Measurements from ENCODE around the gene TTYH1. TPM values are rescaled to one million over a fixed set of nuclear protein-coding genes. Genes with fewer than 3 reads are reported as not detected.

The TTYH1 gene
- total RNA-seq, 2 donors from 2014 or later = not detected

GRCh38 chr19:54448774-54449700 lies 33.8 kb downstream of the TTYH1 start, which contains the start of gene LENG8:
Gene LENG8 (plus strand): TSS chr19:54449199. CDS start chr19:54451345, 2,146 bp downstream.
- Histone ChIP-seq H3K4me3 (peak within 1 kb of the TSS; percentile 91), H3K27me3 (replicated peaks; ENCODE audit: insufficient read depth) (no peaks in the 10 kb centered on the region), H3K27ac (peak within 1 kb of the TSS; percentile 96 to 100), H3K4me1 (ENCODE audit: control insufficient read depth in 1 of 2, low read depth in 2 of 2) (peaks cover 27 to 34% of the 10 kb centered on the region in 2 donors), H3K9me3 (no peaks in the 10 kb centered on the region), H3K36me3 (peaks cover 30% of the 10 kb centered on the region)
- TF ChIP-seq CTCF (IDR thresholded peaks at IDR 0.05) = no peak
- ATAC-seq (ENCODE audit: insufficient number of reproducible peaks, low FRiP score, low read depth) = peak; percentile 97
- DNase-seq (ENCODE audit: low spot score) = peak; percentile 91

- Histone ChIP-seq H3K4me3 (peak overlapping the region; percentile 91), H3K27me3 (replicated peaks; ENCODE audit: insufficient read depth) (no peaks in the 10 kb centered on the region), H3K9me3 (no peaks in the 10 kb centered on the region), H3K4me1 (ENCODE audit: control insufficient read depth in 1 of 2, low read depth in 2 of 2) (peaks cover 27 to 34% of the 10 kb centered on the region in 2 donors), H3K36me3 (peaks cover 37% of the 10 kb centered on the region), H3K27ac (peak overlapping the region; percentile 96 to 100)
- ATAC-seq (ENCODE audit: insufficient number of reproducible peaks, low FRiP score, low read depth) (no peak), DNase-seq (ENCODE audit: low spot score) (no peak)
- no peak for TF ChIP-seq CTCF (IDR thresholded peaks at IDR 0.05)
Observed at GRCh38 chr19:54449701-54450069, 34.4 kb downstream of the TTYH1 start.

- H3K36me3 ChIP-seq = peaks cover 54% of the 10 kb centered on the region
- H3K4me1 ChIP-seq (ENCODE audit: control insufficient read depth in 1 of 2, low read depth in 2 of 2) = peaks cover 27 to 34% of the 10 kb centered on the region in 2 donors
- H3K9me3 ChIP-seq = no peaks in the 10 kb centered on the region
- H3K4me3 ChIP-seq = peak overlapping the region; percentile 91
- ATAC-seq (ENCODE audit: insufficient number of reproducible peaks, low FRiP score, low read depth) (no peak), DNase-seq (ENCODE audit: low spot score) (no peak)
- H3K27ac ChIP-seq = peak overlapping the region in 1 of 2 donors; percentile 15
- no peak for TF ChIP-seq CTCF (IDR thresholded peaks at IDR 0.05)
- H3K27me3 ChIP-seq (replicated peaks; ENCODE audit: insufficient read depth) = no peaks in the 10 kb centered on the region
Observed at GRCh38 chr19:54451331-54451871, 36.1 kb downstream of the TTYH1 start.

- no peak for TF ChIP-seq CTCF (IDR thresholded peaks at IDR 0.05)
- Histone ChIP-seq H3K36me3 (peaks cover 60% of the 10 kb centered on the region), H3K9me3 (no peaks in the 10 kb centered on the region), H3K27me3 (replicated peaks; ENCODE audit: insufficient read depth) (no peaks in the 10 kb centered on the region), H3K4me1 (ENCODE audit: control insufficient read depth in 1 of 2, low read depth in 2 of 2) (peaks cover 27 to 32% of the 10 kb centered on the region in 2 donors), H3K4me3 (no peak overlapping the region), H3K27ac (no peak overlapping the region)
- ATAC-seq (ENCODE audit: insufficient number of reproducible peaks, low FRiP score, low read depth) (no peak), DNase-seq (ENCODE audit: low spot score) (no peak)
Observed at GRCh38 chr19:54451997-54452396, 36.7 kb downstream of the TTYH1 start.

GRCh38 chr19:54452626-54453025 lies 37.4 kb downstream of the TTYH1 start:
- Histone ChIP-seq H3K36me3 (peaks cover 66% of the 10 kb centered on the region), H3K9me3 (no peaks in the 10 kb centered on the region), H3K4me3 (no peak overlapping the region), H3K27ac (no peak overlapping the region), H3K27me3 (replicated peaks; ENCODE audit: insufficient read depth) (no peaks in the 10 kb centered on the region), H3K4me1 (ENCODE audit: control insufficient read depth in 1 of 2, low read depth in 2 of 2) (peaks cover 21 to 26% of the 10 kb centered on the region in 2 donors)
- TF ChIP-seq CTCF (IDR thresholded peaks at IDR 0.05) = no peak
- ATAC-seq (ENCODE audit: insufficient number of reproducible peaks, low FRiP score, low read depth) (no peak), DNase-seq (ENCODE audit: low spot score) (no peak)

Measured in thoracic aorta (tissue), 2 donors.